GM21528 (cell line): Measurements from ENCODE around the gene EIF1AD.
"Not testable (repeated sequence)": the region's sequence is repeated elsewhere in the genome, so short reads cannot be mapped to it uniquely, and the experiment has no call there.

ENCODE experiments used
- ATAC-seq: cut with Tn5 transposase; IDR thresholded peaks from one replicate; pipeline ENCODE4 v1.9.1; 2021; ENCODE audit warnings: mild to moderate bottlenecking, moderate library complexity; ENCODE audit not compliant: unreplicated experiment, low FRiP score

EIF1AD gene

GRCh38 chr11:66001942-66002647, at the start of gene EIF1AD, which contains the start of gene BANF1:
TSS of gene EIF1AD (minus strand) at chr11:66002157. CDS start at chr11:66000389, 1,768 bp downstream.
TSS of gene BANF1 (plus strand) at chr11:66002503. CDS start at chr11:66003251, 748 bp downstream.
- peak; percentile 70 for ATAC-seq

GRCh38 chr11:66051371-66051765, 49.4 kb upstream of the EIF1AD start:
- no peak for ATAC-seq

GRCh38 chr11:66050581-66051231, 48.7 kb upstream of the EIF1AD start:
- no peak for ATAC-seq

- ATAC-seq = no peak
These were observed 46.8 kb upstream of the EIF1AD start, which contains the start of gene GAL3ST3 for GRCh38 chr11:66048547-66049323. TSS of gene GAL3ST3 (minus strand) at chr11:66049161. CDS start at chr11:66045415, 3,746 bp downstream.

- ATAC-seq = no peak
These were observed 45.8 kb upstream of the EIF1AD start for GRCh38 chr11:66047541-66048365.

- ATAC-seq = no peak
These were observed 44.9 kb upstream of the EIF1AD start for GRCh38 chr11:66046901-66047300.

GRCh38 chr11:66045177-66045639, 43.3 kb upstream of the EIF1AD start:
- no peak for ATAC-seq

- no peak for ATAC-seq
These were observed 42.8 kb upstream of the EIF1AD start for GRCh38 chr11:66044757-66045156.

- no peak for ATAC-seq
These were observed 41.3 kb upstream of the EIF1AD start for GRCh38 chr11:66042996-66043906.

GRCh38 chr11:66042227-66042995, 40.5 kb upstream of the EIF1AD start:
- no peak for ATAC-seq

GRCh38 chr11:66039765-66040164, 37.8 kb upstream of the EIF1AD start:
- no peak for ATAC-seq

- ATAC-seq = no peak
These were observed 35.4 kb upstream of the EIF1AD start for GRCh38 chr11:66037327-66037726.

- ATAC-seq = no peak
These were observed 34.4 kb upstream of the EIF1AD start for GRCh38 chr11:66036334-66036710.

- ATAC-seq = no peak
These were observed 33.8 kb upstream of the EIF1AD start for GRCh38 chr11:66035653-66036333.

- ATAC-seq = no peak
These were observed 31.2 kb upstream of the EIF1AD start for GRCh38 chr11:66032957-66033735.

- no peak for ATAC-seq
These were observed 24.1 kb upstream of the EIF1AD start, which contains the start of gene CATSPER1 for GRCh38 chr11:66026017-66026529. TSS of gene CATSPER1 (minus strand) at chr11:66026479. CDS start at chr11:66026379, 100 bp downstream.

- not testable (repeated sequence) for ATAC-seq
These were observed 21.2 kb upstream of the EIF1AD start for GRCh38 chr11:66023186-66023440.
